HG03175 (cell line): ENCODE data around the gene RPL18A.
"Not testable (repeated sequence)": the region's sequence is repeated elsewhere in the genome, so short reads cannot be mapped to it uniquely, and the experiment has no call there.

ENCODE experiments used
- ATAC-seq: cut with Tn5 transposase; IDR thresholded peaks from one replicate; pipeline ENCODE4 v1.9.1; 2021; ENCODE audit warnings: mild to moderate bottlenecking, moderate library complexity; ENCODE audit not compliant: unreplicated experiment

Gene RPL18A

GRCh38 chr19:17866312-17866963 lies 6.7 kb downstream of the RPL18A start:
- no peak for ATAC-seq

GRCh38 chr19:17866964-17867486 lies 7.3 kb downstream of the RPL18A start:
- ATAC-seq = no peak

- ATAC-seq = no peak
These were observed 9.0 kb downstream of the RPL18A start for GRCh38 chr19:17868669-17869068.

GRCh38 chr19:17869114-17869608 lies 9.5 kb downstream of the RPL18A start:
- ATAC-seq = no peak

- no peak for ATAC-seq
These were observed 11.5 kb downstream of the RPL18A start for GRCh38 chr19:17871032-17871877.

- no peak for ATAC-seq
These were observed 12.2 kb downstream of the RPL18A start, which contains the start of gene SLC5A5 for GRCh38 chr19:17871878-17872250. TSS of gene SLC5A5 (plus strand) at chr19:17871945. CDS start at chr19:17872320, 375 bp downstream.

- ATAC-seq = no peak
These were observed 12.7 kb downstream of the RPL18A start for GRCh38 chr19:17872251-17873001.

GRCh38 chr19:17873786-17874757 lies 14.4 kb downstream of the RPL18A start:
- ATAC-seq = no peak

GRCh38 chr19:17874758-17875135 lies 15.0 kb downstream of the RPL18A start:
- no peak for ATAC-seq

GRCh38 chr19:17877696-17878095 lies 18.0 kb downstream of the RPL18A start:
- no peak for ATAC-seq

GRCh38 chr19:17879466-17879865 lies 19.8 kb downstream of the RPL18A start:
- no peak for ATAC-seq

GRCh38 chr19:17881701-17882100 lies 22.0 kb downstream of the RPL18A start:
- ATAC-seq = no peak

GRCh38 chr19:17883627-17884410 lies 24.1 kb downstream of the RPL18A start:
- ATAC-seq = no peak

- ATAC-seq = no peak
These were observed 26.8 kb downstream of the RPL18A start for GRCh38 chr19:17886515-17886914.

- ATAC-seq = not testable (repeated sequence)
These were observed 27.5 kb downstream of the RPL18A start for GRCh38 chr19:17887221-17887620.

- no peak for ATAC-seq
These were observed 28.6 kb downstream of the RPL18A start for GRCh38 chr19:17888260-17888659.

GRCh38 chr19:17889609-17890214 lies 30.0 kb downstream of the RPL18A start:
- ATAC-seq = no peak

GRCh38 chr19:17893766-17894165 lies 34.1 kb downstream of the RPL18A start:
- no peak for ATAC-seq

GRCh38 chr19:17902701-17903100 lies 43.0 kb downstream of the RPL18A start:
- no peak for ATAC-seq
